Inflammatory macrophage treated with lipopolysaccharide for 1 hour (primary cell): Measurements from ENCODE around the gene CNIH3.

Experiments used
- DNase-seq, 2 donors: peaks; one replicate each; pipeline ENCODE4 v3.0.0-alpha.2; 2020 to 2022

CNIH3 gene

DNA sequence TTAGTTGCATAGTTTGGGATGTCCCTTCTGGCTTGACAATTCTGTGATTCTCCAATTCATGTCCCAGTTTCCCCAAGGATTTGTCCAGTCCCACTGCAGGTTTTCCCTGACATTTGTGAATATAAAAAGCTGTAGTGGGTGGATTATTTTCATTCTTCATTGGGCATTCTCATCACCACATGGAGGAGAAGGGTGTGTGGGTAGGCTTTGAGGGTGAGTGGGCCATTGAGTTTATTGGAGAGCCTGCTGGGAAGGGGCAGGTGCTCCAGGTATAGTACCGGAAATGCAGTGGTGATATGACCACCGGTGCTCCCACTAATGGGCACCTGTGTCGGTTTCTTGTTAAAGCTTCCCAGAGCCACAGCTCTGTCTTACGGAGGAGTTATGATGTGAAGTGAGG, 74.5 kb downstream of the CNIH3 start:
- no peak for DNase-seq

DNA sequence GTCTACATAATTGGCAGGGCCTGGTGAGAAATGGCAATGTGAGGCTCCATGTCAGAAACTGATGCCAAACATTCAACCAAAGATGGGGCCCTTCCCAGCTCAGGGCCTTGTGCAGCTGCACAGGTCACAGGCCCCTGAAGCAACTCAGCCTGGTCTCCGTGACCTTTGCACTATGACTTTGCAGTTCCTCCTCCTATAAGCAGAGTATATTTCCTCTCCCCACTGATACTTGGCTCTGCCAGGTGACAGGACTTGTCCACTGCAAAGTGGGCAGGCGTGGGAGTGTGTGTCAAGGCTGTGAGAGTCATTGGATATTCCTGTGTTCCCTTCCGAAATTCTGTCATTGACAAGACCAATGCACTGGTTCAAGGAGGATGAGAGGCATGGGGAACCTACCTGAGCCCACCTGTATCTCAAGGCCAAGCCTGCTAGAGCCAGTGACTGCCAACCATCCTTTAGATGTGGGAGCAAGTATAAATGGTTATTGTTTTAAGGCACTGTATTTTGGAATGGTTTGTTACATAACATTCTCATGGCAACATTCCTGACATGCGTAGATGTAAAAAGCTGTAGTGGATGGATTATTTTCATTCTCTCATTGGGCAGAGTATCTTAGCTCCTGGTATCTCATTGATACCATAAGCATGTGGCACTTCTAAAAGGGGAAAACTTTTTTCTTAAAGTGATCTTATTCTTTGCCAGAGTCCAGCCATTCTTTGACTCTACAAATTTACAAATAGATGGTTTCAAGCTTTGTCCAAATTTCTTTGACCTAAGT, 75.2 kb downstream of the CNIH3 start:
- DNase-seq = peak in 1 of 2 donors; percentile 72

DNA sequence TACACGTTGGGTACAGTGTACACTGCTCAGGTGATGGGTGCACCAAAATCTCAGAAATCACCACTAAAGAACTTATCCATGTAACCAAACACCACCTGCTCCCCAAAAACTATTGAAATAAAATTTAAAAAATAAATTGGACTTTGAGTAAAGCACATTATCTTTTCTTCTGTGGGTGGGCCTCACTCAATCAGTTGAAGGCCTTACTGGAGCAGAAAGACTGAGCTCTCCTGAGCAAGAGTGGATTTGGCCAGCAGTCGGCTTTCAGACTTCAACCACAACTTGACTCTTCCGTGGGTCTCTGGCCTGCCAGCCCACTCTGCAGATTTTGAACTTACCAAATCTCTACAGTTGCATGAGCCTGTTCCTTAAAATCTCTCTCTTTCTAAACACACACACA, 78.9 kb downstream of the CNIH3 start:
- DNase-seq = peak in 1 of 2 donors; percentile 31

DNA sequence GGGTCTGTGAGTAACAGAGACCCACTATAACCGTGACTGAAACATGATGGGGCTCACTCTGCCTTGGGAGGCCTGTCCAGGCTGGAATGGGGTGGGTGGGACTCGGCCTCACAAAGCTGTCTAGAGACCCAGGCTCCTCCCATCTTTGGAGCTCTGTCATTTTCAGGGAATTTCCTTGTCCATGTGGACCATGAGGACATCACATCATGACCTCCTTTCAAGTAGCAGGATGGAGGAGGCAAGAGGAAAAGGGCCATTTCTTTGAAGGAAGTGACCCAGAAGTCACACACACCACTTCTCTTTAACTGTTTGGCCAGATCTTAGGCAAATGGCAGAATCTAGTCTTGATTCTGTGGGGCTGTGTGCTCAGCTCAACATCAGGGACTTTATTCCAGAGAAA, 79.9 kb downstream of the CNIH3 start:
- DNase-seq = peak; percentile 40 to 91

DNA sequence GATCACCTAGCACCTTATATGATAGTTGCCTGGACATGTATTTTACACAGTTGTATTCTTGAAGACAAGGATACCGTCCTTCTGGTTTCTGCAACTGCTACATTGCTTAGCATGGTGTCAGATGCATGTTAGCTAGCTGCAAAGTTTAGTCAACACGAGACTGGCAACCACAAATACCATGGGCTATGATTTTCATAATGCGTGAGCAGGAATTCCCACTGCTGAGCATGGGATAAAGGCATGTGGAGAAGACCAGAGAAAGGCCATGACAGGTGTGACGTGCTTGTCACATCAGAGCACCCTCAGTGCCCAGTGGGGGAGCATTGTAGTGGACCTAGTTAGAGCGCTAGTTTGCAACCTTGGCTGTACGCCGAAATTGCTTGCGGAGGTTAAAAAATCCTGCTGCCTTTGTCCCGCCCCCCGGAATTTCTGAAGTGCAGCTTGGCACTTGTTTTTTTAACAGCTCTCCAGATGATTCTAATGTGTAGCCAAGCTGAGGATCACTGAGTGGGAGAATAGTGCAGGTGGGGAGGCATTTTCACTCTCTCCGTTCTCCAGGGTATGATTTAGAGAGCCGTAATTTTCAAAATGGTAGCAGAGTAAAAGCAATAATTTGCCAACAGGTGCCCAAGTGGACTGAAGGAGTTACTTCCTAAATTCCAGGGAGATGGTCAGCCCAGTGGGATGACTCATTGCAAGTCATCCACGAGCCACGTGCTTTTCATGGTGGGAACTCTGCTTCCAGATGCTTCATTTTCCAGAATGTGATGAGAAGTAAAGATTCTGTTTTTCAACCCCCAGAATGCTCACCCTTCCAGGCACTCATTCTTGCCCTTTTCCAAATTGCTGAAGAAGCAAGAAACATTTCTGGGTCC, 81.0 kb downstream of the CNIH3 start:
- DNase-seq = peak; percentile 45 to 79

DNA sequence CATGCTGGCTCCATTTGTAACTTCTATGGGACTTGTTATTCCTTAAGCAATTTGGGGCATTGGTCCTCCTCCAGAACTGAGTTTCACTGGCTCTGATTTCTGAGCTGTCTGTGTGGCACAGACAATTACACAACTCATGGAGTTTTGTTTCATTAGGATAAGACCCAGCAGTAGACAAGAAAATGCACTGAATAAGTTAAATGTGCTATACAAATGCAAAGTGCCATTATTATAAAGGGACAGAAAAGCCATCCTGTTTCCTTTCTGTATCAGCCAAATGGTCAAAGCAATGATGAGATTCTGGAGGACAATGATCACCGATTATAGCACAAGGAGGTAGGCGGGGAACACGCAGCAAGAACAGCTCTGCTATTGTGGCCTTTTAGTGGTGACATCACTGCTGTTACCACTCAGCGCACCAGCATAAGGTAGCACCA, 81.9 kb downstream of the CNIH3 start:
- peak in 1 of 2 donors; percentile 47 for DNase-seq

DNA sequence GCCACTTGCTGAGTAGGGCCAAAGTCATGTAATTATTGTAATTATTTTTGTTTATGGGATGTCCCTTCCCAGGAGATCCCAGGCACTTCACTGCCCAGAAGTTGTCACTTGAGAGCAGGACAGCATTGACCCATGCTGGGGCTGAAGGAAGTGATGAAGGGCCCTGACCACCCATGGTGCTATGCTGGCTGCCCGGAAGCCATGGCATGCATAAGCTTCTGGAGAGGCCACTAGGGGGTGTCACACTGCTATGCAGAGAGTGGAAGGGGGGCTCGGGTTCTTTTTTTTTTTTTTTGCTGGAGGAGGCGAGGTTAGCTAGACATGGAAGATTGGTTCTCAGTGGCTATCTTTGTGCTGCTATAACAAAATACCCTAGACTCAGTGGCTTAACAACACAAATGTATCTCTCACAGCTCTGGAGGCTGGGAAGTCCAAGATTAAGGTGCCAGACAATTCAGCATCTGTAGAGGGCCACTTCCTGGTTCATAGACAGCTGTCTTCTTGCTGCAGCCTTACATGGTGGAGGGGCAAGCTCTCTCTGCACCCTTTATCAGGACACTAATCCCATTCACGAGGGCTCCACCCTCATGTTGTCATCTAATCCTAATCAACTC, 84.9 kb downstream of the CNIH3 start:
- DNase-seq = no peak

DNA sequence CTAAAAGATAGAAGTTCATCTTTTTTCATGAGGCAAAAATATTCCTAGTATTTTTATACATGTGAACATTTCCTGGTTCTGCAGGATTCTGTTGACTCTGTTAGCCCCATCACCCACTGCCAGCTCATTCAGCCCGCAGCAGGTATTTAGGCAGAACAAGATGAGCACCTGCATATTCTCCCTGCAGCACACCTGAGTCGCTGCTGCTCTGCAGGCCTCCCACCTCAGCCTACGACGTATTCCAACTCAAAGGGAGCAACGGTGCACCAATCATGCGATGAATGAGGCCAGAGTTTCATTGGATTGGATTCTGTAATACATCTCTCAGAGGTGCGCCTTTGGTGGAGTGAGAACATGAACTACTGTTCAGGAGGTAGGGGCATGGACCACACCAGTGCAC, 87.6 kb downstream of the CNIH3 start:
- no peak for DNase-seq

DNA sequence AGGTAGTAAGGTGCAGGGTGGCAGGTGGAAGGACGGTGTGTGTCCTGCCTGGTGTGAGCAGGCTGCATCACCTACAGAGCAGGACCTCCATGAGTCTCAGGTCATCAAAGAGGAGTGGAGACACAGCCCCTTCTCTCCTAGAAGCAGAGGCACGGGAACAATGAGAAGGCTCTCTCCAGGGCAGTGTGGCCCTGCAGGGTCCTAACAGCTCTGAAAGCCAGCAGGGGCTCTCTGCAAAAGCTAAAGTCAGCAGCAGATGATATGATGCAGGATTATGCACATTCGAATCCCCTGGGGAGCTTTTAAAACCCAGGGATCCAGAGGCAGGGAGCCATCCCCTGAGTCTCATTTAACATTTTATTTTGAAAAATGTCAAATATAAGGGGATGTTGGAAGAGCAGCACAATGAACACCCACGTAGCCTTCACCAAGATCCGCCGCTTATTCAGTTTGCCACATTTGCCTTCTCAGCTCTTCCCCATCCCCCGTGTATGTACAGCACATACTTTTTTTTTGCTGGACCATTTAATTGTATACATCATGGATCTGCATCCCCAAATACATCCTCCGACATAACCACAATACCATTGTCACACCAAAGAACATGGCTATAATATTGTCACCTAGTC, 88.1 kb downstream of the CNIH3 start:
- DNase-seq = no peak

DNA sequence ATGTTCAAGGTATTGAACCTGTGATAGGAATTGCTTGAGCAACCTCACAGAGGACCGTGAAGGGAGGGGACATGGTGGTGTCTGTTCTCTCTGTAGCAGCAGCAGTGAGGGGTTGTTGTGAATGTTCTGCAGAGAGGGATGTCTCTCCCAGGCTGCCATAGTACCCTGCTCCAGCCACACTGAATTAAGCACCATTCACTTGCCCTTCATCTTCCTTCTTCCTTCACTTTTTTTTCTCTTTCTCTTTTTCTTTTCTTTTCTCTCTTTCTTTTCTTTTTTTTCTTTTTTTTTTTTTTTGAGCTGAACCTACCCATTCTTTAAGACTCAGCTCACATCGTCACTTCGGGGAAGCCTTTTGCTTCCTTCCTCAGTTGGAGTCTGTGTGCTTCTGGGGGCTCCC, 89.5 kb downstream of the CNIH3 start:
- no peak for DNase-seq

DNA sequence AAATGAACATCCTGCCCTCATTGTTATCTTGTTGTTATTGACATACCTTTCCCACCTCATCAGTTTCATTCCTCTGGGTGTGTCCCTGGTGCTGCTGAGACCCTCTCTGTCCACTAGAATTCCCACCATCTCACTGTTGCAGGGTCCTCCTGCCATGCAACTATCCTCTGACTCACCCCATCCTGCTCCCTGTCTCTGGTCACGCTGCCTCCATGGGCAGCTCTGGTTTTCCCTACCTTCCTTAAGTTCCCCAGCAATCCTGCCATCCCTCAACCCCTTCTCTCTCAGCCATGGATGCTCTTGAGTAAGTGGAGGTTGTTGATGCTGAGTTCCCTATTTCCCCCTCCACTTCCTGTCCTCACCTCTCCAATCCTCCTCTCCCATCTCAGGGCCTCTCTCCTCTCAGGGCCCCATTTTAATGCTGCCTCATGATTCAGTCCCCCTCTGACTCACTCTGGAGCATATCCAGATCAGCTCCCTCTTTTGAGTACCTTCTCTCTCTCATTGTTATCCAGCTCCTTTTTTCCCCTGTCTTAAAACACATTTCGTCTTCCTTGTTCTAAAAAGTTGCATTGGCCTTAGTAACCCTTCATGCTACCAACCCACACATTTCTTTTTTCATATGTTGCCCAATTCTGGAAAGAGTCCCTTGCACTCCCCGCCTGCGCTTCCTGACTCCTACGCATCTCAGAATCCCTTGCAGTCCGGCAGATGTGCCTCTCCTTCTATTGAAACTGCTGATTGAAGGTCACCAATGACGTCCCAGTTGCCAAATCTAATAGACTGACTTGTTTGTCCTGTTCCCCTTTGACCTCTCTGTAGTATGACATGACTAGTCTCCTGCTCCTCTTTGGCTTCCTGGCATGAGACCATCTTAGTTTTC, 92.0 kb downstream of the CNIH3 start:
- peak; percentile 96 to 100 for DNase-seq

DNA sequence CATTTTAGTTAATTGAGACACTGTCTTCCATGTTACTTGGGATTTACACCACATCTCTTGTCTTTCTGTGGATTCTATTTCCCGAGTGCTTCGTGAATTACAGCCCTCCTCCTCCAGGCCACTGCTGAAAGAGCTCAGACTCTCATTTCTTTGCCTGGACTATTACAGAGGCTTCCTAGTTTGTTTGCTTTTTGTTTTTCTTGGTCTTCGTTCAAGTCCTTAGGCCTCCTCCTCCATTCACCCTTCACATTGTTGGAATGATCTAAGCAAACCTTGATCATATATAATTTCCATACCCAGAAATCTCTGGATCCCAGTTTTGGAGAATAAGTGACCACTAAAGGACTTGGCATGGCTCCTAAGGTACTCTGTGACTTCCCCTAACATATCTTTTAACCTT, 94.1 kb downstream of the CNIH3 start:
- DNase-seq = no peak

DNA sequence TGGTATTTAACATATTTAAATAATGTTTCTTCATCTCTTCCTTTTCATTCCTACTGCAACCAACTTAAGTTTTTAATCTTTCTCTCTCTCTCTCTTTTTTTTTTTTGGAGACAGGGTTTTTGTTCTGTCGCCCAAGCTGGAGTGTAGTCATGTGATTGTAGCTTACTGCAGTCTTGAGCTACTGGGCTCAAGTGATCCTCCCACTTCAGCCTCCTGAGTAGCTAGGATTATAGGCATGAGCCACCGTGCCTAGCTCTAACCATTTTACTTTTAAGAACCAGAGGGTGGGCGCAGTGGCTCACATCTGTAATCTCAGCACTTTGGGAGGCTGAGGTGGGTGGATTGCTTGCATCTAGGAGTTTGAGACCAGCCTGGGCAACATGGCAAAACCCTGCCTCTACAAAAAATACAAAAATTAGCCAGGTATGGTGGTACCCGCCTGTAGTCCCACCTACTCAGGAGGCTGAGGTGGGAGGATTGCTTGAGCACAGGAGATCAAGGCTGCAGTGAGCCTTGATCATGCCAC, 95.2 kb downstream of the CNIH3 start:
- DNase-seq = peak in 1 of 2 donors; percentile 42

DNA sequence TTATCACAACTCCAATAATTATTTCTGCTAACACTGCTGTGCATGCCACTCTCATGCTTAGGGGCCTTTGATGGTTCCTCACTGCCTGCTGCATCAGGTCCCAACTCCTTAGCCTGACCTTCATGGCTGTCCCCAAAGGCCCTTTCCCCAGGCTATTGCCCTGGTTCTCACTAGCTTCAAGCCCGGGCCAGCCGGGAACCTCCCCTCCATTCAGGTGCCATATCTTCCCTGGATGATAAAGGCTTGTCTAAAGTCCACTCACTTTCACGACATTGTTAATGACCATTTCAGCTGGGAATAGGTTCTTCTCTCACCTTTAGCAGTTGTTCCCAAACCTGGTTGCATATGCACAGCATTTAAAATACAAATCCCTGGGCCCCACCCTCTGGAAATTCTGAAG, 95.8 kb downstream of the CNIH3 start:
- no peak for DNase-seq

DNA sequence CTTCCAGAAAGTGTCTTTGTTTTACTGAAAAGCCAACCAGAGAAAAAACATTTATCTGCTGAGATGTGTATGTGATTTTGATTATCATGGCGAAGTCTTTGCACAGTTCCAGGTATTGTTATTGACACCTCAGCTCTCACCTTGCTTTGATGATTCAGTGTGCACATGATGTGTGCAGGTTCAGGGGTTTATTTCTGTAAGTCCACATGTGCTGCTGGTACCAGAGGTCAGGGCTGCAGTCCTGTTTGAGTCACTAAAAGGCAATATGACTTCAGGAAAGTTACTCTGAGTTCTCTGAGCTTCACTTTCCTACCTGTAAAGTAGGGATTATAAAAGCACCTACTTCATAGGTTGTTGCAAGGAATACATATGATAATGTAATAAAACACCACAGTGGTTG, 97.1 kb downstream of the CNIH3 start:
- no peak for DNase-seq

DNA sequence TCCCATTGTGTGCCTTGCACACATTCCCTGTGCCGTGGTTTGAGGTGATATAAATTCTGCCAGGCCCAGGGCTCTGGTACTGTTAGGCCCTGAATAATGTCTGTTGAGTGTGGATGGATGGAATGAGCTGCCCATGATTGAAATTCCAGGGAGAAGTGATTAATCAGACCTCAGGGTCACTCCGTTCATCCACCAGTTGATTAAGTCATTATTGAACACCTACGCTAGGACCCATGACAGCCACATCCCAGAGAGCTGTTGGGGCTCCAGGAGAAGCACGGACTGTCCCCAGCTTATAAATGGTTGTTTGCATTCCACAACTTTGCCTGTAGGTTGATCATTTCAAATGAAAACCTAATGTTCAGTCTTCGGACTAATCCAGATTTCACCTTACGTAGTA, 98.4 kb downstream of the CNIH3 start:
- no peak for DNase-seq

DNA sequence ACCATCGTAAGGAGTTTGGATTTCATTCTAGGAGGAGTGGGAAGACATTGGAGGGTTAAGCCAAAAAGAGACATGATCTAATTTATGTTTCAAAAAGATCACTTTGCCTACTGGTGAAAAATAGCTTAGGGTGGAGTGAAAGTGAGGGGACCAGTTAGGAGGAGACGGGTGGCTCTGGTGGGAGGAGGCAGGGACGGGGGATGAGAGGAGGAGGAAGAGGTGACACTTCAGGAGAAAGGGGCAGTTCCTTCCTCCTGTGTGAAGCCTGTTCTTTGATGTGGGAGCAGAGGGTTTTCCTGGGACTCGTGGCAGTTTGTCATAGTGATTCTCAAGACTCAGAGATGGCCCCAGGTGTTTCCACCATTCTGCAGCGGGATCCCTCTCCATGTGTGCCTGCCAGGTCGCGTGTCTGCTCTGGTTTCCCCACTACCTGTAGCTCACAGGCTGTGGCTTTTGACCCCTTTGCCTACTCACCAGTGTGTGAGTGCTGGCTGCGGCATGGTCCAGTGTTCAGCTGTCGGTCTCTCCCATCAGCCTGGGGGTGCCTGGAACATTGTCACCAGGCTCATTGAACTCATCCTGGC, 102.4 kb downstream of the CNIH3 start:
- no peak for DNase-seq

DNA sequence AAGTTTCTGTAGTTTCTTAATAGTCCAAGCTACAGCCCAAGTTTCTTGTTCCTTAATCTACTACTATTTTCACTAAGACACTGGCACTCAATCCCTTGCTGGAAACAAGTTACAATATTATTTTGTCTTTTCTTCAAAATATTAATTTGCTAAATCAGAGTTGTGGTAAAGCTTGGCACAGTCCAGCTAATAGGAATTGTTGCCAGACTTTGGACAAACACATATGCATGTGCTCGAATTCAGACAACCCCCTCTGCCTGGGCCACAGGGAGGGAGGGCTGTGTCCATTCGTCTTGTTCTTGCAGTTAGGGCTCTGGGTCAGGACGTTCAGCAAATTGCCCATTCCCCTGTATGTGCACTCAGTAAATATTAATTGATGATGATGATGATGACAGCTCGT, 103.6 kb downstream of the CNIH3 start:
- no peak for DNase-seq

DNA sequence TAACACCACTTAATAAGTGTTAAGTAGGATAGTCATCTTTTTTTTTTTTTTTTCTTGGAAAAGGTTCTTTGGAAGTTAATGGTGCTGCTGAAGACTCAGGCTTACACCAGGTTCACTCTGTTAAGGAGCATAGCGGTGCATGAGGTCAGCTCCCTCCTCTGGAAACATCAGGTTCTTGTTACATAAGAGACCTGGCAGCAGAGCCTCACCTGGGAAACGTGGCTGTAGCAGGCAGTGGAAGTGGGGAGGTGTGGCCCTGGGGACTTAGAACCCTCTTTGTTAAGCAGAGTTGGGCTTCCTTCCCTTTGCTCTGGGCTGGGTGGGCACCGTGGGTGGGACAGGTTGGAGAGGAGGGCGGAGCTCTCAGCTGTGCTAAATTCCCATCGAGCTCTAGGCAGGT, 104.1 kb downstream of the CNIH3 start:
- DNase-seq = no peak

DNA sequence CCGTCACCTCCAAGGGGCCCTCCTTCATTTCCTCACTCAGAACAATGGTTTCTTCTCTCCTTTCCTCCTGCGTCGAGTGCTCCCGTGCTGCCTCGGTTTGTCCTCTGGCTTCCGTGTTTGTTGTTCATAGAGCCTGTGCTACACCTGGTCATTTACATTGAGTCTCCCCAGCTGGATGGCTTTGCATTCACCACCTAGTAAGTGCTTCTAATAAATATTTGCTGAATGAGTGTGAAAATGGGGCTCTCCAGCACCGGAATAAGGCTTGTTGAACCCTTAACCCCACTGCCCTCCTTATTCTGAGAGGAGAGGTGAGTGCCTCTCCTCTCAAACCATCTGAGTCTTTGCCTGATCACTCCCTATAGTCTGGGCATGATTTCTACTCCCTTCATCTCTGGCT, 104.9 kb downstream of the CNIH3 start:
- DNase-seq = no peak

DNA sequence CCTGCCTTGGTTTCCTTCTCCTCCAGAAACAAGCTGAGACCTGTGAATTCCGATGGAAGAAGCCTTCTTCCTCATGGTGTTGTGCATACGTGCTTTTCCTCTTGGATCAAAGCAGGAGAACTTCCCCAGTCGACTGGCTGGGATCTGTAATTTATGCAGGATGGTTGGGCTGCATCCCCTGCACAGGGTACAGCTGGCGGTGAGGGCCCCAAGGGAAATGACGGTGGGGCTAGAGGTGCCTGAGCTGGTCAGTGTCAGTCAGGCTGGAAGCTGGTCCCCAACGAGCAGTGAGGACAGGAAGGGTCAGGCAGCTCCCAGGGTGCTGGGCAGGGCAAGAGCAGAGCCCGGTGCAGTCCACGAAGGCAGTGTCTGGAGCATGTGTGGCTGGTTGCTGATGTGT, 106.7 kb downstream of the CNIH3 start:
- DNase-seq = no peak

DNA sequence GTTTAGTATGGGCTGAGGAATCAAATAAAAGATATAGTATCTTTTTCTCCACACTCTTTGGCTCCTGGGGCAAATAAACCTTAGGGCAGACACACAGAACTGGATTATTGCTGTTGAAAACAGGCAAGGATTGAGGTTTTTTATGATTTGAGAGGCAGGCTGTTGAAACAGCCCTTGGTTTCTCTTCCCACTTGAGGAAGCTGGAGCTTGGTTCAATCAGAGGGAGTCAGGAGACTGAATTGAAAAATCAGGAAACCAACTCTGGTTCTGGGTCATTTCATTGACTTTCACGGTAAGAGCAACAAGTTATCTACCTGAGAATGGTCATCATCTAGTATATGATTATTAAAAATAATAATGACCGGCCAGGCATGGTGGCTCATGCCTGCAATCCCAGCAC, 108.4 kb downstream of the CNIH3 start:
- DNase-seq = peak; percentile 33 to 60
